Vagina (tissue), 2 donors: ENCODE results near the gene ZNF594.

Source experiments
- POLR2AphosphoS5 ChIP-seq, 2 donors: sonication (generic); formaldehyde crosslinking; IDR thresholded peaks; one replicate each; pipeline ENCODE4 v1.9.0; 2017; ENCODE audit warnings: antibody characterized with exemption in 2 of 2, mild to moderate bottlenecking in 2 of 2, low read depth in 1 of 2; ENCODE audit not compliant: insufficient read depth in 1 of 2
- TF ChIP-seq, protein P1 (sequence below), 3 experiments: fragments of 450-650 bp in 2 of 3; fragments of 200-600 bp in 1 of 3; sonication (generic) in 1 of 3; IDR thresholded peaks; one replicate each; pipeline ENCODE4 v1.5.1; 2017 to 2019; ENCODE audit warnings: antibody characterized with exemption in 3 of 3, mild to moderate bottlenecking in 2 of 3, moderate library complexity in 2 of 3

DNA sequence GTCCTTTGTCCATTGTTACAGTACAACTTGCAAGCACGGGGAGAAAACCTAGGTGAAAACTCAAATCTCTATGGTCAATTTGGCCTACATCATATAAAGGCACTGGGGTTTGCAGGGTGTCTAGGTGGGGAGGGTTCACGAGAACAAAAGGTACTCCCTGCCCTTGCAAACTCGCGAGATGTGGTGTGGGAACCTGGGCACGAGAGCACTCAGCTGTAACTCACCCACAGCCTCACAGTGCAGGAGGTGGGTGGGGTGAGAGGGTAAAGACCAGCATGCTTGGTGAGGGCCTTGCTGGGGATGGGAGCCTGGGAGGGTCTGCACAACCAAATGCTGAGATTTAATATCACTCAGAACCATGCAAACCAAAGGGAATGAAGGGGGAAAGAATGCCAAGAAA is 18.4 kb upstream of the ZNF594 start:
- TF ChIP-seq, protein P1, sequence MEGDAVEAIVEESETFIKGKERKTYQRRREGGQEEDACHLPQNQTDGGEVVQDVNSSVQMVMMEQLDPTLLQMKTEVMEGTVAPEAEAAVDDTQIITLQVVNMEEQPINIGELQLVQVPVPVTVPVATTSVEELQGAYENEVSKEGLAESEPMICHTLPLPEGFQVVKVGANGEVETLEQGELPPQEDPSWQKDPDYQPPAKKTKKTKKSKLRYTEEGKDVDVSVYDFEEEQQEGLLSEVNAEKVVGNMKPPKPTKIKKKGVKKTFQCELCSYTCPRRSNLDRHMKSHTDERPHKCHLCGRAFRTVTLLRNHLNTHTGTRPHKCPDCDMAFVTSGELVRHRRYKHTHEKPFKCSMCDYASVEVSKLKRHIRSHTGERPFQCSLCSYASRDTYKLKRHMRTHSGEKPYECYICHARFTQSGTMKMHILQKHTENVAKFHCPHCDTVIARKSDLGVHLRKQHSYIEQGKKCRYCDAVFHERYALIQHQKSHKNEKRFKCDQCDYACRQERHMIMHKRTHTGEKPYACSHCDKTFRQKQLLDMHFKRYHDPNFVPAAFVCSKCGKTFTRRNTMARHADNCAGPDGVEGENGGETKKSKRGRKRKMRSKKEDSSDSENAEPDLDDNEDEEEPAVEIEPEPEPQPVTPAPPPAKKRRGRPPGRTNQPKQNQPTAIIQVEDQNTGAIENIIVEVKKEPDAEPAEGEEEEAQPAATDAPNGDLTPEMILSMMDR (IDR thresholded peaks at IDR 0.05), result no peak
- TF ChIP-seq POLR2AphosphoS5 (IDR thresholded peaks at IDR 0.05; ENCODE audit: insufficient read depth in 1 of 2, low read depth in 1 of 2), result no peak
